SKM-1 (cell line): ENCODE measurements around the gene ST3GAL3.

Source experiments
- DNase-seq: peaks from one replicate; lab custom pipeline; 2025; ENCODE audit not compliant: unreplicated experiment; lab: John Stamatoyannopoulos, UW

The ST3GAL3 gene

GRCh38 chr1:43874716-43875115 is 167.4 kb downstream of the ST3GAL3 start:
- no peak for DNase-seq

GRCh38 chr1:43875331-43875730 is 168.0 kb downstream of the ST3GAL3 start:
- no peak for DNase-seq

- DNase-seq = no peak
Measured at GRCh38 chr1:43877101-43877500, 169.8 kb downstream of the ST3GAL3 start.

- no peak for DNase-seq
Measured at GRCh38 chr1:43878440-43878839, 171.1 kb downstream of the ST3GAL3 start.

GRCh38 chr1:43878854-43879253 is 171.5 kb downstream of the ST3GAL3 start:
- DNase-seq = no peak

GRCh38 chr1:43879414-43879813 is 172.1 kb downstream of the ST3GAL3 start:
- DNase-seq = no peak

GRCh38 chr1:43879996-43880395 is 172.7 kb downstream of the ST3GAL3 start:
- DNase-seq = no peak

- no peak for DNase-seq
Measured at GRCh38 chr1:43880604-43881003, 173.3 kb downstream of the ST3GAL3 start.

GRCh38 chr1:43881415-43881814 is 174.1 kb downstream of the ST3GAL3 start:
- DNase-seq = peak; percentile 7

- no peak for DNase-seq
Measured at GRCh38 chr1:43882763-43883162, 175.4 kb downstream of the ST3GAL3 start.

- no peak for DNase-seq
Measured at GRCh38 chr1:43883321-43883720, 176.0 kb downstream of the ST3GAL3 start.

GRCh38 chr1:43885279-43885801 is 178.0 kb downstream of the ST3GAL3 start:
- DNase-seq = no peak

- DNase-seq = no peak
Measured at GRCh38 chr1:43887748-43888147, 180.4 kb downstream of the ST3GAL3 start.

- DNase-seq = no peak
Measured at GRCh38 chr1:43890815-43891214, 183.5 kb downstream of the ST3GAL3 start.

GRCh38 chr1:43893006-43893405 is 185.7 kb downstream of the ST3GAL3 start:
- DNase-seq = no peak

GRCh38 chr1:43898981-43899380 is 191.6 kb downstream of the ST3GAL3 start:
- no peak for DNase-seq

- DNase-seq = no peak
Measured at GRCh38 chr1:43900386-43900785, 193.1 kb downstream of the ST3GAL3 start.

GRCh38 chr1:43901196-43901961 is 194.0 kb downstream of the ST3GAL3 start:
- no peak for DNase-seq

- no peak for DNase-seq
Measured at GRCh38 chr1:43902058-43902831, 194.9 kb downstream of the ST3GAL3 start.

- DNase-seq = no peak
Measured at GRCh38 chr1:43904660-43905551, 197.6 kb downstream of the ST3GAL3 start.

- DNase-seq = no peak
Measured at GRCh38 chr1:43908226-43908625, 200.9 kb downstream of the ST3GAL3 start.
